Muscle layer of colon (tissue), 2 donors: ENCODE measurements around the gene GPC6.

Experiments used
- H3K27ac ChIP-seq: one replicate; pipeline ENCODE4 v1.7.0; 2013; ENCODE audit warnings: low read depth, mild to moderate bottlenecking, low read length, moderate library complexity
- H3K27me3 ChIP-seq, 2 donors: one replicate each; pipeline ENCODE4 v1.7.0; 2013; ENCODE audit warnings: low read length in 2 of 2, mild to moderate bottlenecking in 2 of 2; ENCODE audit not compliant: insufficient read depth in 2 of 2, control insufficient read depth in 1 of 2
- H3K36me3 ChIP-seq: one replicate; pipeline ENCODE4 v1.7.0; 2013; ENCODE audit warnings: mild to moderate bottlenecking, low read length; ENCODE audit not compliant: insufficient read depth
- H3K4me1 ChIP-seq: one replicate; pipeline ENCODE4 v1.7.0; 2013; ENCODE audit warnings: mild to moderate bottlenecking, low read length; ENCODE audit not compliant: insufficient read depth
- H3K4me3 ChIP-seq, 2 donors: one replicate each; pipeline ENCODE4 v1.7.0; 2013; ENCODE audit warnings: low read length in 2 of 2, low read depth in 1 of 2, mild to moderate bottlenecking in 1 of 2, moderate library complexity in 1 of 2
- H3K9ac ChIP-seq: one replicate; pipeline ENCODE4 v1.7.0; 2013; ENCODE audit warnings: low read length
- H3K9me3 ChIP-seq: one replicate; pipeline ENCODE4 v1.7.0; 2013; ENCODE audit warnings: mild to moderate bottlenecking, low read length
- donor health status: abdominal sarcoma.
- donor health status: Adenocarcinoma of cecum.

The GPC6 gene

GRCh38 chr13:93249364-93250306, 23.0 kb downstream of the GPC6 start:
- H3K27ac ChIP-seq, result no peak overlapping the region
- no peaks in the 10 kb centered on the region for H3K9me3 ChIP-seq
- H3K4me1 ChIP-seq, result peaks cover 3% of the 10 kb centered on the region
- H3K27me3 ChIP-seq, result no peaks in the 10 kb centered on the region
- no peak overlapping the region for H3K9ac ChIP-seq
- H3K4me3 ChIP-seq, result no peak overlapping the region
- H3K36me3 ChIP-seq, result no peaks in the 10 kb centered on the region

GRCh38 chr13:93254775-93255174, 28.2 kb downstream of the GPC6 start:
- Histone ChIP-seq H3K4me1 (no peaks in the 10 kb centered on the region), H3K9me3 (no peaks in the 10 kb centered on the region), H3K27me3 (no peaks in the 10 kb centered on the region), H3K36me3 (no peaks in the 10 kb centered on the region), H3K27ac (no peak overlapping the region), H3K4me3 (no peak overlapping the region), H3K9ac (no peak overlapping the region)

GRCh38 chr13:93256998-93257397, 30.4 kb downstream of the GPC6 start:
- Histone ChIP-seq H3K4me1 (no peaks in the 10 kb centered on the region), H3K4me3 (no peak overlapping the region), H3K9ac (no peak overlapping the region), H3K27ac (no peak overlapping the region), H3K36me3 (no peaks in the 10 kb centered on the region), H3K27me3 (no peaks in the 10 kb centered on the region), H3K9me3 (no peaks in the 10 kb centered on the region)

- no peaks in the 10 kb centered on the region for H3K36me3 ChIP-seq
- H3K9ac ChIP-seq, result no peak overlapping the region
- H3K9me3 ChIP-seq, result no peaks in the 10 kb centered on the region
- H3K27ac ChIP-seq, result no peak overlapping the region
- H3K27me3 ChIP-seq, result no peaks in the 10 kb centered on the region
- no peaks in the 10 kb centered on the region for H3K4me1 ChIP-seq
- no peak overlapping the region for H3K4me3 ChIP-seq
Measured at GRCh38 chr13:93259527-93260080, 33.0 kb downstream of the GPC6 start.

- Histone ChIP-seq H3K4me1 (no peaks in the 10 kb centered on the region), H3K9ac (no peak overlapping the region), H3K27ac (no peak overlapping the region), H3K27me3 (no peaks in the 10 kb centered on the region), H3K4me3 (no peak overlapping the region), H3K9me3 (no peaks in the 10 kb centered on the region), H3K36me3 (no peaks in the 10 kb centered on the region)
Measured at GRCh38 chr13:93260591-93260990, 34.0 kb downstream of the GPC6 start.

- Histone ChIP-seq H3K36me3 (no peaks in the 10 kb centered on the region), H3K4me1 (no peaks in the 10 kb centered on the region), H3K4me3 (no peak overlapping the region), H3K9me3 (no peaks in the 10 kb centered on the region), H3K9ac (no peak overlapping the region), H3K27me3 (no peaks in the 10 kb centered on the region), H3K27ac (no peak overlapping the region)
Measured at GRCh38 chr13:93262729-93263345, 36.2 kb downstream of the GPC6 start.

GRCh38 chr13:93264876-93265275, 38.3 kb downstream of the GPC6 start:
- no peak overlapping the region for H3K9ac ChIP-seq
- H3K4me1 ChIP-seq, result no peaks in the 10 kb centered on the region
- H3K4me3 ChIP-seq, result no peak overlapping the region
- no peaks in the 10 kb centered on the region for H3K27me3 ChIP-seq
- H3K36me3 ChIP-seq, result no peaks in the 10 kb centered on the region
- no peak overlapping the region for H3K27ac ChIP-seq
- H3K9me3 ChIP-seq, result no peaks in the 10 kb centered on the region

GRCh38 chr13:93265800-93266199, 39.2 kb downstream of the GPC6 start:
- H3K36me3 ChIP-seq, result no peaks in the 10 kb centered on the region
- no peaks in the 10 kb centered on the region for H3K27me3 ChIP-seq
- no peak overlapping the region for H3K27ac ChIP-seq
- peaks cover 4% of the 10 kb centered on the region for H3K4me1 ChIP-seq
- no peak overlapping the region for H3K4me3 ChIP-seq
- no peaks in the 10 kb centered on the region for H3K9me3 ChIP-seq
- no peak overlapping the region for H3K9ac ChIP-seq

GRCh38 chr13:93266681-93267080, 40.1 kb downstream of the GPC6 start:
- Histone ChIP-seq H3K4me3 (no peak overlapping the region), H3K27me3 (no peaks in the 10 kb centered on the region), H3K4me1 (peaks cover 12% of the 10 kb centered on the region), H3K9me3 (no peaks in the 10 kb centered on the region), H3K9ac (no peak overlapping the region), H3K36me3 (no peaks in the 10 kb centered on the region), H3K27ac (no peak overlapping the region)

GRCh38 chr13:93268327-93269028, 41.9 kb downstream of the GPC6 start:
- Histone ChIP-seq H3K9ac (no peak overlapping the region), H3K4me1 (peaks cover 12% of the 10 kb centered on the region), H3K4me3 (no peak overlapping the region), H3K27me3 (no peaks in the 10 kb centered on the region), H3K9me3 (no peaks in the 10 kb centered on the region), H3K27ac (no peak overlapping the region), H3K36me3 (no peaks in the 10 kb centered on the region)
